Measurements from ENCODE around the gene MRPL2. TPM values are rescaled to one million over a fixed set of nuclear protein-coding genes. Genes with fewer than 3 reads are reported as not detected.

MRPL2 gene
- total and polyA plus RNA-seq, 4 donors, result 19.6 to 73.9 (median 44.7) TPM

- TF ChIP-seq ZBTB33 (IDR thresholded peaks at IDR 0.05) (no peak), TAF1 (conservative IDR thresholded peaks at IDR 0.05) (no peak), SP1 (IDR thresholded peaks at IDR 0.05) (no peak)
Measured at GRCh38 chr6:43096451-43097097, 37.3 kb upstream of the MRPL2 start (continued).

GRCh38 chr6:43095939-43096338 lies 36.7 kb upstream of the MRPL2 start:
- no peaks in the 10 kb centered on the region for H3K9me3 ChIP-seq (ENCODE audit: control insufficient read depth in 4 of 4, low read length in 3 of 4)
- WGBS, result 81% methylated on average over 7 of the region's 7 CpGs
- no peak overlapping the region for H3K9ac ChIP-seq (ENCODE audit: low read depth in 1 of 2, low read length in 2 of 2)
- TF ChIP-seq CTCF (IDR thresholded peaks at IDR 0.05; ENCODE audit: low read depth, low read length, missing input control) (no peak), MAX (IDR thresholded peaks at IDR 0.05) (no peak), RAD21 (IDR thresholded peaks at IDR 0.05) (no peak), ZBTB33 (IDR thresholded peaks at IDR 0.05) (no peak), YY1 (IDR thresholded peaks at IDR 0.05) (no peak), HNF4G (IDR thresholded peaks at IDR 0.05) (no peak), GABPA (IDR thresholded peaks at IDR 0.05 in 1 of 2, conservative IDR thresholded peaks at IDR 0.05 in 1 of 2) (no peak), EGR1 (IDR thresholded peaks at IDR 0.05; ENCODE audit: low read depth in 2 of 2) (no peak), FOXA1 (IDR thresholded peaks at IDR 0.05) (no peak)
- H3K27me3 ChIP-seq (ENCODE audit: control insufficient read depth in 4 of 4, insufficient read depth in 4 of 4, low read length in 3 of 4), result no peaks in the 10 kb centered on the region
- no peak overlapping the region for H3K27ac ChIP-seq (ENCODE audit: low read depth in 1 of 2, low read length in 2 of 2)
- no peak for DNase-seq (ENCODE audit: low spot score)
- no peaks in the 10 kb centered on the region for H3K36me3 ChIP-seq (ENCODE audit: control insufficient read depth in 4 of 4, insufficient read depth in 3 of 4, low read depth in 1 of 4, low read length in 3 of 4)
- H3K4me1 ChIP-seq (ENCODE audit: control insufficient read depth in 4 of 4, insufficient read depth in 4 of 4, low read length in 3 of 4), result peaks cover 0 to 7% (median 3%) of the 10 kb centered on the region in 4 donors
- no peak overlapping the region for H3K4me3 ChIP-seq (ENCODE audit: low read depth in 1 of 3, low read length in 3 of 3)

GRCh38 chr6:43093436-43094289 lies 34.4 kb upstream of the MRPL2 start:
- Histone ChIP-seq H3K9ac (ENCODE audit: low read depth in 1 of 2, low read length in 2 of 2) (peak overlapping the region in 1 of 2 donors; percentile 20), H3K9me3 (ENCODE audit: control insufficient read depth in 4 of 4, low read length in 3 of 4) (no peaks in the 10 kb centered on the region), H3K36me3 (ENCODE audit: control insufficient read depth in 4 of 4, insufficient read depth in 3 of 4, low read depth in 1 of 4, low read length in 3 of 4) (no peaks in the 10 kb centered on the region), H3K4me1 (ENCODE audit: control insufficient read depth in 4 of 4, insufficient read depth in 4 of 4, low read length in 3 of 4) (peaks cover 0 to 7% (median 3%) of the 10 kb centered on the region in 4 donors), H3K27ac (ENCODE audit: low read depth in 1 of 2, low read length in 2 of 2) (no peak overlapping the region), H3K4me3 (ENCODE audit: low read depth in 1 of 3, low read length in 3 of 3) (peak overlapping the region in 2 of 3 donors; percentile 22 to 47), H3K27me3 (ENCODE audit: control insufficient read depth in 4 of 4, insufficient read depth in 4 of 4, low read length in 3 of 4) (no peaks in the 10 kb centered on the region)
- peak; percentile 17 for TF ChIP-seq REST (IDR thresholded peaks at IDR 0.05)
- TF ChIP-seq NR2F2 (IDR thresholded peaks at IDR 0.05), result no peak
- peak in 1 of 2 donors; percentile 13 for TF ChIP-seq GABPA (IDR thresholded peaks at IDR 0.05 in 1 of 2, conservative IDR thresholded peaks at IDR 0.05 in 1 of 2)
- peak; percentile 50 for TF ChIP-seq SP1 (IDR thresholded peaks at IDR 0.05)
- no peak for TF ChIP-seq MAX (IDR thresholded peaks at IDR 0.05)
- 55% methylated on average over 9 of the region's 9 CpGs for WGBS
- DNase-seq (ENCODE audit: low spot score), result no peak

All from liver (tissue), 9 donors.